DOHH2 (cell line): ENCODE measurements around the gene APLNR.

Experiments
- H3F3A ChIP-seq: fragments of 200-600 bp; sonication (generic), shearing (Covaris generic); 2 replicates; pipeline ENCODE4 v1.6.0; 2016; ENCODE audit warnings: antibody characterized with exemption, mild to moderate bottlenecking; ENCODE audit not compliant: control insufficient read depth, insufficient read depth
- H3K27ac ChIP-seq: fragments of 200-600 bp; sonication (generic); 2 replicates; pipeline ENCODE4 v1.5.1; 2014; ENCODE audit warnings: low read depth, mild to moderate bottlenecking, low read length, moderate library complexity
- H3K27me3 ChIP-seq: fragments of 200-600 bp; sonication (generic); 2 replicates; pipeline ENCODE4 v1.6.1; 2014; ENCODE audit warnings: mild to moderate bottlenecking, low read length, mixed read lengths; ENCODE audit not compliant: control insufficient read depth
- H3K36me3 ChIP-seq: fragments of 200-600 bp; sonication (generic); 2 replicates; pipeline ENCODE4 v1.6.1; 2014; ENCODE audit warnings: mild to moderate bottlenecking, low read length, moderate library complexity, mixed read lengths; ENCODE audit not compliant: control insufficient read depth
- H3K4me1 ChIP-seq: fragments of 200-600 bp; sonication (generic); 2 replicates; pipeline ENCODE4 v1.6.1; 2014; ENCODE audit warnings: mild to moderate bottlenecking, low read length, mixed read lengths; ENCODE audit not compliant: control insufficient read depth
- H3K4me2 ChIP-seq: fragments of 200-600 bp; sonication (generic); 2 replicates; pipeline ENCODE4 v1.6.0; 2014; ENCODE audit warnings: mild to moderate bottlenecking, low read length, moderate library complexity
- H3K4me3 ChIP-seq: fragments of 200-600 bp; sonication (generic); 2 replicates; pipeline ENCODE4 v1.5.1; 2014; ENCODE audit warnings: mild to moderate bottlenecking, low read length, mixed read lengths
- H3K79me2 ChIP-seq: fragments of 200-600 bp; sonication (generic); 2 replicates; pipeline ENCODE4 v1.6.1; 2014; ENCODE audit warnings: mild to moderate bottlenecking, low read length, mixed read lengths; ENCODE audit not compliant: control insufficient read depth
- H3K9me2 ChIP-seq: fragments of 200-600 bp; sonication (generic); replicated peaks from 2 replicates; pipeline ENCODE4 v1.6.1; 2014; ENCODE audit warnings: mild to moderate bottlenecking, low read length, mixed read lengths; ENCODE audit not compliant: control insufficient read depth
- H3K9me3 ChIP-seq: fragments of 200-600 bp; sonication (generic); 2 replicates; pipeline ENCODE4 v1.6.1; 2014; ENCODE audit warnings: antibody characterized with exemption, low read length, mixed read lengths; ENCODE audit not compliant: control insufficient read depth, insufficient read depth
- H4K20me1 ChIP-seq: fragments of 200-600 bp; sonication (generic); 2 replicates; pipeline ENCODE4 v1.6.0; 2014; ENCODE audit warnings: low read depth, mild to moderate bottlenecking, antibody characterized with exemption, low read length, moderate library complexity; ENCODE audit not compliant: control insufficient read depth, insufficient read depth
- CTCF ChIP-seq: fragments of 200-600 bp; sonication (generic); IDR thresholded peaks from one replicate; pipeline ENCODE4 v1.5.1; 2014; ENCODE audit warnings: antibody characterized with exemption, mild to moderate bottlenecking, low read depth, low read length; ENCODE audit not compliant: poor library complexity, severe bottlenecking
- EZH2phosphoT487 ChIP-seq: fragments of 200-600 bp; sonication (generic); IDR thresholded peaks from 2 replicates; pipeline ENCODE4 v1.6.1; 2017; ENCODE audit warnings: borderline replicate concordance, mild to moderate bottlenecking, antibody characterized with exemption, low read length, moderate library complexity, mixed read lengths

The APLNR gene

GRCh38 chr11:57256119-57256518 lies 19.1 kb upstream of the APLNR start:
- no peaks in the 10 kb centered on the region for H3K79me2 ChIP-seq
- H3F3A ChIP-seq = no peaks in the 10 kb centered on the region
- no peak overlapping the region for H3K27ac ChIP-seq
- no peaks in the 10 kb centered on the region for H3K9me2 ChIP-seq
- peaks cover 9% of the 10 kb centered on the region for H3K4me1 ChIP-seq
- no peak overlapping the region for H3K4me2 ChIP-seq
- peaks cover 11% of the 10 kb centered on the region for H3K27me3 ChIP-seq
- H3K36me3 ChIP-seq = no peaks in the 10 kb centered on the region
- H4K20me1 ChIP-seq = no peaks in the 10 kb centered on the region
- TF ChIP-seq EZH2phosphoT487 (no peak), CTCF (no peak)
- no peak overlapping the region for H3K4me3 ChIP-seq
- no peaks in the 10 kb centered on the region; the same call in 1 of the 2 replicates for H3K9me3 ChIP-seq

DNA sequence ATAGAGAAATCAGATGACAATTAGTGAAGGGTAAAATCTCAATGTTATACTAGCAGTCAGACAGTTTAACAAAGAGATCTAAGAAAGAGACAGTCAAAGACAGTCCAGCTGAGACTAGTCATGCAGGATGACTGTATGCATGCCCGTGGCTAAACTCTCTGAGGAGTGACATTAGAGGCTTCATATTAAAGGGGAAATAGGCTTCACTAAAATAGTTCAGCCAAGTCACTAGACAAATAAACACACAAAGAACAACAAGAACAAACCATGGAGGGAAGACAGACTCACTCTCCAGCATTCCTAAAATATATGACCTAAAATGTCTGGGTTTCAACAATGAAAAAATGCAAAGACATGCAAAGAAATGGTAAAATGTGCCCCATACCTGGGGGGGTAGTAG lies 18.6 kb upstream of the APLNR start:
- H3K9me3 ChIP-seq = no peaks in the 10 kb centered on the region; the same call in 1 of the 2 replicates
- no peak overlapping the region for H3K4me2 ChIP-seq
- H3K79me2 ChIP-seq = no peaks in the 10 kb centered on the region
- no peak for TF ChIP-seq EZH2phosphoT487
- TF ChIP-seq CTCF = no peak
- H4K20me1 ChIP-seq = no peaks in the 10 kb centered on the region
- H3K4me3 ChIP-seq = no peak overlapping the region
- H3K9me2 ChIP-seq = no peaks in the 10 kb centered on the region
- no peaks in the 10 kb centered on the region for H3K36me3 ChIP-seq
- peaks cover 9% of the 10 kb centered on the region for H3K4me1 ChIP-seq
- H3K27me3 ChIP-seq = peaks cover 11% of the 10 kb centered on the region
- H3K27ac ChIP-seq = no peak overlapping the region
- no peaks in the 10 kb centered on the region for H3F3A ChIP-seq

DNA sequence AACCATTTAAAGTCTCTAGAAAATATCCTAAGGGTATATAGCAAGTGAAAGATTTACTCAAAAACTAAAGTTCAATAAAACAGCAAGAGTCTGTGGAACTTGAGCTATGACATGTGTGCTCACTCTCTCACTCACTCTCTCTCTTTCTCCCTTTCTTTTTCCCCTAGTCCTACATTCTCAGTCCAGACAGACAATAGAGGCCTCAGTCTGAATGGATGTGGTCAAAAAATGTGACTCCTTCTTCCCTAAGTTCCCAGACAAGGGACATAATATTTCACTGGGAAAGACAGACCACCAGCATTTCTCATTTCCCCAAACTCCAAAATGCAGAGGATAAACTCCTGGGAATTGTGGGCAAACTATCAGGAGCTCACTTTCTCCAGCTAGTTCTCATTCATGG lies 17.6 kb upstream of the APLNR start:
- no peak overlapping the region for H3K4me2 ChIP-seq
- no peak for TF ChIP-seq EZH2phosphoT487
- no peak for TF ChIP-seq CTCF
- peaks cover 11% of the 10 kb centered on the region for H3K27me3 ChIP-seq
- no peaks in the 10 kb centered on the region for H3F3A ChIP-seq
- H3K9me2 ChIP-seq = no peaks in the 10 kb centered on the region
- H3K36me3 ChIP-seq = no peaks in the 10 kb centered on the region
- no peaks in the 10 kb centered on the region for H3K79me2 ChIP-seq
- H4K20me1 ChIP-seq = no peaks in the 10 kb centered on the region
- H3K4me1 ChIP-seq = peaks cover 9% of the 10 kb centered on the region
- H3K9me3 ChIP-seq = no peaks in the 10 kb centered on the region; the same call in 1 of the 2 replicates
- no peak overlapping the region for H3K27ac ChIP-seq
- H3K4me3 ChIP-seq = no peak overlapping the region
